ENCODE data around the gene FANCI. TPM values are rescaled to one million over a fixed set of nuclear protein-coding genes. Genes with fewer than 3 reads are reported as not detected.

FANCI gene
- total and polyA plus RNA-seq, 2 of the 13 experiments (the other 11 are each of a cell fraction or from before 2014, with no cell fraction given) = 15.7 to 68.8 TPM

DNA sequence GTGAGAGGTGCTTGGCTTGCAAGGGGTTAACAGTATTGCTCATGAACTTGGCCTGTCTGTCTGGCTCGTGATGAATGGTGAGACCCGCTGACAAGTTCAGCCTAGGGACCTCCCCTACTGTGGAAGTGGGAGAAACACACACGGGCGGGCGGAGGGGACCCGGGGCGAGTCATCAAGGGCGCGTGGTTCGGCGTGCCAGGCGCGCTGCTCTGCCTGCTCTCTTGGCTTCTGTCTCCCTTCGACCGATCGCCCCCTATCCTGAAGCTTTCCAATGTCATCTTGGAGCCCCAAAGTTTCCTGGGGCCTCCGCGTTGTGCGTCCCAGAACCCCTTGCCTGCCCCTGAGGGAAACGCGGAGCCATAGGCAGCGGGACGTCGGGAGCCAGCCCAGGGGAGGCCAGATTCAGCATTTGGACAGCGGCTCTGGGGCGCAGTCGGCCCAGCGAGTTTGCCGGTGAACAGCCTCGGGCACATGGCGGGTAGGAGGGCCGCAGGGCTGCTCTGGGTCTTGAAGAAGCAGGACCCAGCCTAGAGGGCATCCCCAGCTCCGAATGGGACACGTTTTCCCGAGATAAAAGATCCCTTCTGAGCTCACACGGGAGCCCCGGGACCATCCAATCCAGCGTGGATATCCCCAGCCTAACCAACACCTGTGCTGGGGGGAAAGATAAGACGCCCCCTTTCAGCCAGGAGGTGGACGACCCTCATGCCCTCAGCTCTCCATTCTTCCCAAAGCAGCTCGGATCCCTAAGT is 117.8 kb downstream of the FANCI start (continued):
- TF ChIP-seq ZNF574 (CRISPR knock-in tag; IDR thresholded peaks at IDR 0.05) (peak; percentile 64), RFXANK (CRISPR knock-in tag; IDR thresholded peaks at IDR 0.05) (no peak), ZNF12 (CRISPR knock-in tag; IDR thresholded peaks at IDR 0.05) (0 out of 2 replicates have a peak, but pooled peaks have one; percentile 55), ZBTB7A (CRISPR knock-in tag; IDR thresholded peaks at IDR 0.05) (0 out of 2 replicates have a peak, but pooled peaks have one; percentile 54), IKZF1 (IDR thresholded peaks at IDR 0.05) (no peak), HBP1 (CRISPR knock-in tag; IDR thresholded peaks at IDR 0.05; ENCODE audit: low read depth) (peak; percentile 92), FOXM1 (CRISPR knock-in tag; IDR thresholded peaks at IDR 0.05) (peak; percentile 58; the same call in 1 of the 2 replicates), BCL6 (CRISPR knock-in tag; IDR thresholded peaks at IDR 0.05) (peak; percentile 57), ZBTB20 (CRISPR knock-in tag; IDR thresholded peaks at IDR 0.05; ENCODE audit: borderline replicate concordance, low read depth) (peak; percentile 74; the same call in 1 of the 2 replicates), ATAD3A (CRISPR knock-in tag; IDR thresholded peaks at IDR 0.05) (peak; percentile 87; the same call in 1 of the 2 replicates), PRMT3 (CRISPR knock-in tag; IDR thresholded peaks at IDR 0.05; ENCODE audit: borderline replicate concordance, low read depth) (0 out of 2 replicates have a peak, but pooled peaks have one; percentile 34), GZF1 (CRISPR knock-in tag; IDR thresholded peaks at IDR 0.05) (0 out of 2 replicates have a peak, but pooled peaks have one; percentile 41), IRX3 (CRISPR knock-in tag; IDR thresholded peaks at IDR 0.05; ENCODE audit: borderline replicate concordance, low read depth) (peak; percentile 73; the same call in 1 of the 2 replicates), ZNF670 (CRISPR knock-in tag; IDR thresholded peaks at IDR 0.05; ENCODE audit: borderline replicate concordance) (no peak), PREB (CRISPR knock-in tag; IDR thresholded peaks at IDR 0.05) (0 out of 2 replicates have a peak, but pooled peaks have one; percentile 78), STAT5B (CRISPR knock-in tag; IDR thresholded peaks at IDR 0.05) (no peak), PITX1 (CRISPR knock-in tag; IDR thresholded peaks at IDR 0.05) (0 out of 2 replicates have a peak, but pooled peaks have one; percentile 27), ZFP36L2 (CRISPR knock-in tag; IDR thresholded peaks at IDR 0.05) (0 out of 2 replicates have a peak, but pooled peaks have one; percentile 63), PBX3 (CRISPR knock-in tag; IDR thresholded peaks at IDR 0.05; ENCODE audit: borderline replicate concordance) (peak; percentile 86)
- TF ChIP-seq, protein P1, sequence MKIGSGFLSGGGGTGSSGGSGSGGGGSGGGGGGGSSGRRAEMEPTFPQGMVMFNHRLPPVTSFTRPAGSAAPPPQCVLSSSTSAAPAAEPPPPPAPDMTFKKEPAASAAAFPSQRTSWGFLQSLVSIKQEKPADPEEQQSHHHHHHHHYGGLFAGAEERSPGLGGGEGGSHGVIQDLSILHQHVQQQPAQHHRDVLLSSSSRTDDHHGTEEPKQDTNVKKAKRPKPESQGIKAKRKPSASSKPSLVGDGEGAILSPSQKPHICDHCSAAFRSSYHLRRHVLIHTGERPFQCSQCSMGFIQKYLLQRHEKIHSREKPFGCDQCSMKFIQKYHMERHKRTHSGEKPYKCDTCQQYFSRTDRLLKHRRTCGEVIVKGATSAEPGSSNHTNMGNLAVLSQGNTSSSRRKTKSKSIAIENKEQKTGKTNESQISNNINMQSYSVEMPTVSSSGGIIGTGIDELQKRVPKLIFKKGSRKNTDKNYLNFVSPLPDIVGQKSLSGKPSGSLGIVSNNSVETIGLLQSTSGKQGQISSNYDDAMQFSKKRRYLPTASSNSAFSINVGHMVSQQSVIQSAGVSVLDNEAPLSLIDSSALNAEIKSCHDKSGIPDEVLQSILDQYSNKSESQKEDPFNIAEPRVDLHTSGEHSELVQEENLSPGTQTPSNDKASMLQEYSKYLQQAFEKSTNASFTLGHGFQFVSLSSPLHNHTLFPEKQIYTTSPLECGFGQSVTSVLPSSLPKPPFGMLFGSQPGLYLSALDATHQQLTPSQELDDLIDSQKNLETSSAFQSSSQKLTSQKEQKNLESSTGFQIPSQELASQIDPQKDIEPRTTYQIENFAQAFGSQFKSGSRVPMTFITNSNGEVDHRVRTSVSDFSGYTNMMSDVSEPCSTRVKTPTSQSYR (CRISPR knock-in tag; IDR thresholded peaks at IDR 0.05; ENCODE audit: borderline replicate concordance) = peak; percentile 67; the same call in 1 of the 2 replicates

Data from HepG2 (cell line).